Measurements from ENCODE around the gene NGFR. TPM values are rescaled to one million over a fixed set of nuclear protein-coding genes. Genes with fewer than 3 reads are reported as not detected.

NGFR gene
- total and polyA plus RNA-seq, 2 donors (not counting 1 experiment from before 2014, with no cell fraction given): 0.14 to 0.17 TPM

GRCh38 chr17:49471769-49472168 lies 23.3 kb upstream of the NGFR start:
- TF ChIP-seq CTCF (conservative IDR thresholded peaks at IDR 0.05 in 1 of 2, IDR thresholded peaks at IDR 0.05 in 1 of 2; ENCODE audit: low read depth in 1 of 2, low read length in 2 of 2) (no peak), EZH2 (IDR thresholded peaks at IDR 0.05; ENCODE audit: low read length, missing control alignments) (no peak)
- Histone ChIP-seq H2AFZ (ENCODE audit: low read length) (no peak overlapping the region), H3K9me3 (ENCODE audit: control insufficient read depth, insufficient read depth, low read depth, low read length) (no peaks in the 10 kb centered on the region), H3K4me1 (ENCODE audit: control insufficient read depth, extremely low read depth, insufficient read depth, low read length) (no peaks in the 10 kb centered on the region), H3K36me3 (ENCODE audit: control insufficient read depth, insufficient read depth, low read length) (no peaks in the 10 kb centered on the region), H3K9ac (ENCODE audit: insufficient read depth, low read length) (no peak overlapping the region), H3K79me2 (ENCODE audit: control insufficient read depth, insufficient read depth, low read length) (no peaks in the 10 kb centered on the region), H3K4me3 (replicated peaks in 1 of 4; ENCODE audit: control extremely low read depth in 1 of 4, insufficient read depth in 1 of 4, low read depth in 3 of 4, low read length in 4 of 4) (no peak overlapping the region), H3K27me3 (ENCODE audit: control insufficient read depth, insufficient read depth, low read length) (peaks cover 30% of the 10 kb centered on the region), H4K20me1 (ENCODE audit: control insufficient read depth, extremely low read depth, insufficient read depth, low read length) (no peaks in the 10 kb centered on the region), H3K4me2 (ENCODE audit: extremely low read depth, insufficient read depth, low read length) (no peak overlapping the region), H3K27ac (ENCODE audit: insufficient read depth, low read length) (no peak overlapping the region)
- no peak for DNase-seq (ENCODE audit: low read depth in 2 of 2)

GRCh38 chr17:49472527-49472926 lies 22.6 kb upstream of the NGFR start:
- no peak for DNase-seq (ENCODE audit: low read depth in 2 of 2)

GRCh38 chr17:49473900-49474751 lies 21.0 kb upstream of the NGFR start:
- Histone ChIP-seq H3K36me3 (ENCODE audit: control insufficient read depth, insufficient read depth, low read length) (no peaks in the 10 kb centered on the region), H3K4me2 (ENCODE audit: extremely low read depth, insufficient read depth, low read length) (no peak overlapping the region), H4K20me1 (ENCODE audit: control insufficient read depth, extremely low read depth, insufficient read depth, low read length) (no peaks in the 10 kb centered on the region), H3K9ac (ENCODE audit: insufficient read depth, low read length) (no peak overlapping the region), H3K4me1 (ENCODE audit: control insufficient read depth, extremely low read depth, insufficient read depth, low read length) (no peaks in the 10 kb centered on the region), H3K4me3 (replicated peaks in 1 of 4; ENCODE audit: control extremely low read depth in 1 of 4, insufficient read depth in 1 of 4, low read depth in 3 of 4, low read length in 4 of 4) (no peak overlapping the region), H2AFZ (ENCODE audit: low read length) (no peak overlapping the region), H3K27ac (ENCODE audit: insufficient read depth, low read length) (no peak overlapping the region), H3K27me3 (ENCODE audit: control insufficient read depth, insufficient read depth, low read length) (peaks cover 41% of the 10 kb centered on the region), H3K79me2 (ENCODE audit: control insufficient read depth, insufficient read depth, low read length) (no peaks in the 10 kb centered on the region), H3K9me3 (ENCODE audit: control insufficient read depth, insufficient read depth, low read depth, low read length) (no peaks in the 10 kb centered on the region)
- no peak for DNase-seq (ENCODE audit: low read depth in 2 of 2)
- TF ChIP-seq CTCF (conservative IDR thresholded peaks at IDR 0.05 in 1 of 2, IDR thresholded peaks at IDR 0.05 in 1 of 2; ENCODE audit: low read depth in 1 of 2, low read length in 2 of 2): no peak
- no peak for TF ChIP-seq EZH2 (IDR thresholded peaks at IDR 0.05; ENCODE audit: low read length, missing control alignments)

More at GRCh38 chr17:49472527-49472926, 22.6 kb upstream of the NGFR start:
- no peak overlapping the region for H3K27ac ChIP-seq (ENCODE audit: insufficient read depth, low read length)
- peaks cover 34% of the 10 kb centered on the region for H3K27me3 ChIP-seq (ENCODE audit: control insufficient read depth, insufficient read depth, low read length)
- no peaks in the 10 kb centered on the region for H3K79me2 ChIP-seq (ENCODE audit: control insufficient read depth, insufficient read depth, low read length)
- H3K4me2 ChIP-seq (ENCODE audit: extremely low read depth, insufficient read depth, low read length): no peak overlapping the region
- no peaks in the 10 kb centered on the region for H3K36me3 ChIP-seq (ENCODE audit: control insufficient read depth, insufficient read depth, low read length)
- TF ChIP-seq CTCF (conservative IDR thresholded peaks at IDR 0.05 in 1 of 2, IDR thresholded peaks at IDR 0.05 in 1 of 2; ENCODE audit: low read depth in 1 of 2, low read length in 2 of 2): no peak
- TF ChIP-seq EZH2 (IDR thresholded peaks at IDR 0.05; ENCODE audit: low read length, missing control alignments): no peak
- H2AFZ ChIP-seq (ENCODE audit: low read length): no peak overlapping the region
- no peak overlapping the region for H3K4me3 ChIP-seq (replicated peaks in 1 of 4; ENCODE audit: control extremely low read depth in 1 of 4, insufficient read depth in 1 of 4, low read depth in 3 of 4, low read length in 4 of 4)
- no peaks in the 10 kb centered on the region for H3K4me1 ChIP-seq (ENCODE audit: control insufficient read depth, extremely low read depth, insufficient read depth, low read length)
- H3K9me3 ChIP-seq (ENCODE audit: control insufficient read depth, insufficient read depth, low read depth, low read length): no peaks in the 10 kb centered on the region
- no peaks in the 10 kb centered on the region for H4K20me1 ChIP-seq (ENCODE audit: control insufficient read depth, extremely low read depth, insufficient read depth, low read length)
- H3K9ac ChIP-seq (ENCODE audit: insufficient read depth, low read length): no peak overlapping the region
